Left lung (tissue), 10 donors: ENCODE measurements around the gene RHOT2. TPM values are rescaled to one million over a fixed set of nuclear protein-coding genes. Genes with fewer than 3 reads are reported as not detected.

Experiments used
- ATAC-seq: fragments of 200-7000 bp; cut with Tn5 transposase; one replicate; pipeline ENCODE4 v1.9.1; 2020; ENCODE audit warnings: moderate library complexity
- DNase-seq, 4 donors: peaks; one replicate each; pipeline ENCODE4 v3.0.0-alpha.2; 2013 to 2020
- H3K27ac ChIP-seq, 2 donors: fragments of 200-600 bp; sonication (generic) in 1 of 2; one replicate each; pipeline versions ENCODE4 v1.5.0 to v1.8.0; 2020 to 2021
- H3K27me3 ChIP-seq, 2 donors: fragments of 200-600 bp; sonication (generic) in 1 of 2; one replicate each; pipeline versions ENCODE4 v1.5.0 to v1.8.0; 2020 to 2021
- H3K36me3 ChIP-seq, 2 donors: fragments of 200-600 bp; sonication (generic) in 1 of 2; one replicate each; pipeline versions ENCODE4 v1.5.0 to v1.8.0; 2020 to 2021
- H3K4me1 ChIP-seq, 2 donors: fragments of 200-600 bp; one replicate each; pipeline ENCODE4 v1.8.0; 2021
- H3K4me3 ChIP-seq, 2 donors: fragments of 200-600 bp; sonication (generic) in 1 of 2; one replicate each; pipeline versions ENCODE4 v1.5.0 to v1.8.0; 2020 to 2021; ENCODE audit warnings: mild to moderate bottlenecking in 1 of 2
- H3K9me3 ChIP-seq, 2 donors: fragments of 200-600 bp; sonication (generic) in 1 of 2; one replicate each; pipeline versions ENCODE4 v1.5.0 to v1.8.0; 2020 to 2021
- CTCF ChIP-seq, 2 donors: fragments of 200-600 bp; sonication (generic) in 1 of 2; IDR thresholded peaks; one replicate each; pipeline versions ENCODE4 v1.5.0 to v1.8.0; 2021; ENCODE audit warnings: antibody characterized with exemption in 2 of 2
- intact Hi-C, 2 donors: fragments of 100-400 bp; cut with DNase I; formaldehyde crosslinking; loops; one replicate each; pipeline versions ENCODE4 v1.11.2 to v1.14.2; 2022
- polyA plus RNA-seq, 6 donors: library from polyadenylated mRNA; unstranded; fragments of 120-200 nt; gene quantifications; one replicate each; pipeline ENCODE4 v1.2.1, GENCODE V29; 2013; ENCODE audit not compliant: insufficient read length in 6 of 6
- total RNA-seq, 2 donors: library from RNA; stranded (reverse); fragmentation: NEBNext Ultra II Directional; extraction: Animal tissue kit (Norgen Biotek cat#: 25700); gene quantifications; one replicate each; pipeline ENCODE4 v1.2.1, GENCODE V29; 2021
- donor health status: DM: no; HTN: yes; CAD: no.
- donor health status: DM: no; HTN: no; CAD: no.

RHOT2 gene
- total and polyA plus RNA-seq, 8 donors, result 59.8 to 104 (median 76.3) TPM

GRCh38 chr16:673399-673991 lies 5.6 kb downstream of the RHOT2 start:
- no peak for TF ChIP-seq CTCF (IDR thresholded peaks at IDR 0.05)
- H3K36me3 ChIP-seq, result peaks cover 0 to 56% of the 10 kb centered on the region in 2 donors
- peaks cover 11 to 40% of the 10 kb centered on the region in 2 donors for H3K4me1 ChIP-seq
- peaks cover 0 to 33% of the 10 kb centered on the region in 2 donors for H3K27me3 ChIP-seq
- DNase-seq (no peak), ATAC-seq (no peak)
- H3K27ac ChIP-seq, result no peak overlapping the region
- intact Hi-C loops, result no loop called here
- no peaks in the 10 kb centered on the region for H3K9me3 ChIP-seq
- H3K4me3 ChIP-seq, result no peak overlapping the region

- intact Hi-C loops, result no loop called here
- ATAC-seq (no peak), DNase-seq (no peak)
- Histone ChIP-seq H3K36me3 (peaks cover 0 to 54% of the 10 kb centered on the region in 2 donors), H3K4me3 (no peak overlapping the region), H3K27ac (no peak overlapping the region), H3K9me3 (no peaks in the 10 kb centered on the region), H3K27me3 (peaks cover 0 to 33% of the 10 kb centered on the region in 2 donors), H3K4me1 (peaks cover 9 to 34% of the 10 kb centered on the region in 2 donors)
- no peak for TF ChIP-seq CTCF (IDR thresholded peaks at IDR 0.05)
These were observed 6.4 kb downstream of the RHOT2 start for GRCh38 chr16:674214-674881.

- ATAC-seq, result no peak
- Histone ChIP-seq H3K27me3 (peaks cover 0 to 33% of the 10 kb centered on the region in 2 donors), H3K4me3 (no peak within 1 kb of the TSS), H3K9me3 (no peaks in the 10 kb centered on the region), H3K27ac (no peak within 1 kb of the TSS), H3K36me3 (peaks cover 0 to 45% of the 10 kb centered on the region in 2 donors), H3K4me1 (peaks cover 11 to 34% of the 10 kb centered on the region in 2 donors)
- intact Hi-C loops, result no loop called here
- no peak for DNase-seq
- TF ChIP-seq CTCF (IDR thresholded peaks at IDR 0.05), result no peak
These were observed 7.3 kb downstream of the RHOT2 start, which contains the start of gene RHBDL1 for GRCh38 chr16:674968-675883. Gene RHBDL1, plus strand, starts transcription at chr16:675671. Its CDS starts 120 bp downstream, at chr16:675791.

- intact Hi-C loops, result no loop called here
- H3K4me1 ChIP-seq, result peaks cover 14 to 38% of the 10 kb centered on the region in 2 donors
- DNase-seq (no peak), ATAC-seq (no peak)
- peaks cover 0 to 33% of the 10 kb centered on the region in 2 donors for H3K27me3 ChIP-seq
- no peak overlapping the region for H3K4me3 ChIP-seq
- TF ChIP-seq CTCF (IDR thresholded peaks at IDR 0.05), result no peak
- peaks cover 0 to 38% of the 10 kb centered on the region in 2 donors for H3K36me3 ChIP-seq
- no peak overlapping the region for H3K27ac ChIP-seq
- H3K9me3 ChIP-seq, result no peaks in the 10 kb centered on the region
These were observed 8.1 kb downstream of the RHOT2 start for GRCh38 chr16:675884-676564.
